ENCODE results near the gene CCDC51. TPM values are rescaled to one million over a fixed set of nuclear protein-coding genes. Genes with fewer than 3 reads are reported as not detected.

The CCDC51 gene
- total RNA-seq, 1 donor from 2014 or later, result 19.3 TPM

- no peak for TF ChIP-seq CTCF (IDR thresholded peaks at IDR 0.05)
- Histone ChIP-seq H3K4me3 (peak overlapping the region; percentile 81 to 89), H3K27me3 (no peaks in the 10 kb centered on the region), H3K4me1 (peaks cover 6 to 19% of the 10 kb centered on the region in 2 donors), H3K36me3 (peaks cover 20 to 27% of the 10 kb centered on the region in 2 donors), H3K27ac (peak overlapping the region; percentile 95), H3K9me3 (no peaks in the 10 kb centered on the region)
- intact Hi-C loops (cut with DNase I), result no loop called here
- DNase-seq (ENCODE audit: low spot score in 2 of 2), result no peak
Observed at GRCh38 chr3:48440590-48440958, 655 bp upstream of the CCDC51 start.

DNA sequence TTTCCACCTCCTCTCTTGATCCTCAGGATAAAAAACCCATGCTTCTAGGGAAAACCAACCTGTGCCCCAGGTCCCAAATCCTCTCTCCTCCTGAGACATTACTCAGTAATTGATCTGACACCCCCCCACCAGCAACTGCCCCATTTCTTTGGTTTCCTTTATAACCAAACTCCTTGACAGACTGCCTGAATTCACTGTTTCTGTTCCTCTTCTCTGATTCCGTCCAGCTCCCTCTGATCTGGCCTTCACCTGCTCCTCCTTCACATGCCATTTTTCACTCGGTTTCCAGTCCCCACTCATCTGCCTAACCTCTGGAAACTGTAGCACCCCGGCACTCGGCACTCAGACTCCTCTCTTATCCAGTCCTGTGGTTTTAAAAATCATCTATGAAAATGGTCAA, 2.1 kb downstream of the CCDC51 start:
- Histone ChIP-seq H3K27ac (no peak overlapping the region), H3K4me1 (peaks cover 6 to 18% of the 10 kb centered on the region in 2 donors), H3K4me3 (no peak overlapping the region), H3K9me3 (no peaks in the 10 kb centered on the region), H3K36me3 (peaks cover 4 to 22% of the 10 kb centered on the region in 2 donors), H3K27me3 (no peaks in the 10 kb centered on the region)
- TF ChIP-seq CTCF (IDR thresholded peaks at IDR 0.05), result no peak
- peak in 1 of 2 donors; percentile 35 for DNase-seq (ENCODE audit: low spot score in 2 of 2)
- intact Hi-C loops (cut with DNase I), result loop anchor here (5.0 kb wide), 1 partner anchor 136 kb away; the partner anchor contains the start of gene NME6

DNA sequence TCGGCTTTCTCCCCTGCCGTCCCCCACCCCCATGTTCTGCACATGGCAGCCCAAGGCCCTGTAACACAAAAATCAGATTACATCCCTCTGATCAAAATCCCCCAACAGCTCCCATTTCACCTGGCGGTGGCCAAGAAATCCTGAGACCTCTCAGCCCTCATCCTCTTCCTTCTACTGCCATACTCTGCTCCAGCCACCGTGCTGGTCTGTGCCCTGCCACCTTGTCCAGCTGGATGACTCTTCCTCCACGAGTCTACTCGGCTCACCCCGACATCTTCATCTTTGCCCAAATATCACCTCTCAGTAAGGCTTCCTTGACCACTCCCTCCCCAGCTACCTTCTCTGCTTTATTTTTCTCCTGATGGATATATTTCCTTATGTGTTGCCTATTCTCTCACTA, 3.1 kb downstream of the CCDC51 start:
- no peak for TF ChIP-seq CTCF (IDR thresholded peaks at IDR 0.05)
- H3K36me3 ChIP-seq, result peaks cover 0 to 15% of the 10 kb centered on the region in 2 donors
- H3K4me3 ChIP-seq, result no peak overlapping the region
- H3K9me3 ChIP-seq, result no peaks in the 10 kb centered on the region
- intact Hi-C loops (cut with DNase I), result loop anchor here (1.0 to 5.0 kb wide), 3 partner anchors 36 to 164 kb away; partner anchors contain the start of gene NME6
- peak in 1 of 2 donors; percentile 38 for DNase-seq (ENCODE audit: low spot score in 2 of 2)
- H3K27ac ChIP-seq, result no peak overlapping the region
- H3K4me1 ChIP-seq, result peaks cover 6 to 15% of the 10 kb centered on the region in 2 donors
- no peaks in the 10 kb centered on the region for H3K27me3 ChIP-seq

GRCh38 chr3:48436477-48436787, 3.5 kb downstream of the CCDC51 start:
- H3K9me3 ChIP-seq, result no peaks in the 10 kb centered on the region
- TF ChIP-seq CTCF (IDR thresholded peaks at IDR 0.05), result no peak
- DNase-seq (ENCODE audit: low spot score in 2 of 2), result peak in 1 of 2 donors; percentile 63

DNA sequence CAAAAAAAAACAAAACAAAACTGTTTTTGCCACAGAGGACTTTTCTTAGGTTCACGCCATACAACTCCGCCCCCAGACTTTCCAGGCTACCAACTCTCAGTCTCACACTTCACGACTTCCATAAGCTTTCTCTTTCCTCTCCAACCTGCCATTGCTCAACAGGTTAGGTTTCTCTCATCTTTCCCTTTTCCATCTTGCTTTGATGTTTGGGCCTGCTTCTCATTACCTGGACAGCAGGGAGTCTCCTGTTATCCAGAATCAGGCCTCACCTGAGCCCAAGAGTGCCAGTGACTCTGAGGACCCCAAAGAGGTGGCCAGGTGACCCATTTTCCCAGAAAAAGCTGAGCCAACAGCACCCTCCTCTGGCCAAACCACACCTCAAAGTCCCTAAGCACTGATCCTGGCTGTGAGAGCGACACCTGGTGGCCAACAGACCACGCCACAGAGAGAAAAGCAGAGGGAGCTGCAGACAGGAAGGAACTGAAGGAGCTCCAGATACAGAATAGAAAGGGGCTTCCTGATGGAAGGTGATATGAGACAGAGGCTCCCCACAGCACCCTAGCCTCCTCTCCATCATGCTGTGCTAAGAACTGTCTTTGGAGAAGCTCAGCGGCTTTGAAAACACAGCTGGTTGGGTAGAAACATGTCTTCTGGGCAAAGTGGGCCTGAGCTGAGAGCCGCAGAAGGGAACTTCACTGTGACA, 4.0 kb downstream of the CCDC51 start:
- peak overlapping the region; percentile 62 for H3K27ac ChIP-seq
- no peaks in the 10 kb centered on the region for H3K27me3 ChIP-seq
- H3K36me3 ChIP-seq, result peaks cover 0 to 11% of the 10 kb centered on the region in 2 donors
- intact Hi-C loops (cut with DNase I), result loop anchor here (1.0 to 5.0 kb wide), 3 partner anchors 35 to 163 kb away; partner anchors contain the start of gene NME6
- TF ChIP-seq CTCF (IDR thresholded peaks at IDR 0.05), result peak; percentile 96 to 100 (median 99)
- peaks cover 0 to 6% of the 10 kb centered on the region in 2 donors for H3K4me1 ChIP-seq
- no peaks in the 10 kb centered on the region for H3K9me3 ChIP-seq
- no peak overlapping the region for H3K4me3 ChIP-seq
- peak in 1 of 2 donors; percentile 94 for DNase-seq (ENCODE audit: low spot score in 2 of 2)

More at GRCh38 chr3:48436477-48436787, 3.5 kb downstream of the CCDC51 start:
- peaks cover 0 to 11% of the 10 kb centered on the region in 2 donors for H3K36me3 ChIP-seq
- no peak overlapping the region for H3K4me3 ChIP-seq
- peaks cover 3 to 11% of the 10 kb centered on the region in 2 donors for H3K4me1 ChIP-seq
- H3K27me3 ChIP-seq, result no peaks in the 10 kb centered on the region
- peak overlapping the region; percentile 28 to 62 for H3K27ac ChIP-seq
- intact Hi-C loops (cut with DNase I), result loop anchor here (1.0 to 5.0 kb wide), 3 partner anchors 35 to 163 kb away; partner anchors contain the start of gene NME6
